Measurements from ENCODE around the gene PROM2. TPM values are rescaled to one million over a fixed set of nuclear protein-coding genes. Genes with fewer than 3 reads are reported as not detected.

The PROM2 gene
- total and polyA plus RNA-seq, 11 donors, result 0.35 to 1.9 (median 1.1) TPM

- intact Hi-C loops (cut with DNase I), result loop anchor here in 7 of 10 donors (1.0 to 10.0 kb wide), 4 partner anchors 80 to 85 kb away; no protein-coding TSS in a partner anchor
- H3K4me3 ChIP-seq, result no peak overlapping the region
- peaks cover 0 to 92% (median 7%) of the 10 kb centered on the region in 12 donors for H3K9me3 ChIP-seq
- no peak overlapping the region for H3K27ac ChIP-seq
- TF ChIP-seq, protein P1, sequence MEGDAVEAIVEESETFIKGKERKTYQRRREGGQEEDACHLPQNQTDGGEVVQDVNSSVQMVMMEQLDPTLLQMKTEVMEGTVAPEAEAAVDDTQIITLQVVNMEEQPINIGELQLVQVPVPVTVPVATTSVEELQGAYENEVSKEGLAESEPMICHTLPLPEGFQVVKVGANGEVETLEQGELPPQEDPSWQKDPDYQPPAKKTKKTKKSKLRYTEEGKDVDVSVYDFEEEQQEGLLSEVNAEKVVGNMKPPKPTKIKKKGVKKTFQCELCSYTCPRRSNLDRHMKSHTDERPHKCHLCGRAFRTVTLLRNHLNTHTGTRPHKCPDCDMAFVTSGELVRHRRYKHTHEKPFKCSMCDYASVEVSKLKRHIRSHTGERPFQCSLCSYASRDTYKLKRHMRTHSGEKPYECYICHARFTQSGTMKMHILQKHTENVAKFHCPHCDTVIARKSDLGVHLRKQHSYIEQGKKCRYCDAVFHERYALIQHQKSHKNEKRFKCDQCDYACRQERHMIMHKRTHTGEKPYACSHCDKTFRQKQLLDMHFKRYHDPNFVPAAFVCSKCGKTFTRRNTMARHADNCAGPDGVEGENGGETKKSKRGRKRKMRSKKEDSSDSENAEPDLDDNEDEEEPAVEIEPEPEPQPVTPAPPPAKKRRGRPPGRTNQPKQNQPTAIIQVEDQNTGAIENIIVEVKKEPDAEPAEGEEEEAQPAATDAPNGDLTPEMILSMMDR (IDR thresholded peaks at IDR 0.05), result no peak
- no peak for TF ChIP-seq POLR2A (IDR thresholded peaks at IDR 0.05)
- ATAC-seq (peak in 1 of 4 donors; percentile 15), DNase-seq (no peak)
- H3K27me3 ChIP-seq, result no peaks in the 10 kb centered on the region
- 85 to 100% (median 91%) methylated on average over 1 of the region's 1 CpG for WGBS, 4 donors
- H3K36me3 ChIP-seq, result no peaks in the 10 kb centered on the region
- H3K4me1 ChIP-seq, result no peaks in the 10 kb centered on the region
These were observed 42.0 kb upstream of the PROM2 start for GRCh38 chr2:95232232-95232631.

DNA sequence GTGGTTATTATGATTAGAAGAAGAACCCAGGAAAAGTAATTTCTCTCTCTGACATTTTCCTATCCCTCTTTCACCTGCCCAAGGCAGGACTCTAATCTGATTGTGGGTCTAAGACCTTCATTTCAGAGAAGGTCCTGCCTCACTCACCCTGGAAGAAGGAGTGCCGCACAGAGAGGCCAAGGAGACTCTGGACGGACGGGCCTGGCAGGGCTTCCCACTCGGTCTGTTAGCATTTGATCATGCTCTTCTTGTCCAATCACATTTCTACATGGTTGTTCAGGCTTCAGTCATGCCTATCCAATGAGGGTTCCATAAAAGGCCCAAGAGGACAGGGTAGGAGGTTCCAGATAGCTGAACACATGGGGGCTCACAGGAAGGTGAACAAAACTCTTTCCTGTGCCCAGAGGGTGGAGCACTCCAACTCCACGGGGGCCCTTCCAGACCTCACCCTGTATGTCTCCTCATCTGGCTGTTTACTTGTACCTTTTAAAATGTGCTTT is 39.9 kb upstream of the PROM2 start:
- H3K4me1 ChIP-seq, result peaks cover 0 to 9% (median 0%) of the 10 kb centered on the region in 12 donors
- 89 to 94% (median 92%) methylated on average over 5 of the region's 5 CpGs for WGBS, 4 donors
- H3K9me3 ChIP-seq, result peaks cover 0 to 92% (median 7%) of the 10 kb centered on the region in 12 donors
- intact Hi-C loops (cut with DNase I), result loop anchor here in 6 of 10 donors (5.0 to 10.0 kb wide), 3 partner anchors 78 to 83 kb away; no protein-coding TSS in a partner anchor
- no peak for ATAC-seq
- no peaks in the 10 kb centered on the region for H3K36me3 ChIP-seq
- no peak overlapping the region for H3K27ac ChIP-seq
- DNase-seq, result no peak
- TF ChIP-seq, protein P1 (IDR thresholded peaks at IDR 0.05), result no peak
- TF ChIP-seq POLR2A (IDR thresholded peaks at IDR 0.05), result no peak
- no peaks in the 10 kb centered on the region for H3K27me3 ChIP-seq
- H3K4me3 ChIP-seq, result no peak overlapping the region

DNA sequence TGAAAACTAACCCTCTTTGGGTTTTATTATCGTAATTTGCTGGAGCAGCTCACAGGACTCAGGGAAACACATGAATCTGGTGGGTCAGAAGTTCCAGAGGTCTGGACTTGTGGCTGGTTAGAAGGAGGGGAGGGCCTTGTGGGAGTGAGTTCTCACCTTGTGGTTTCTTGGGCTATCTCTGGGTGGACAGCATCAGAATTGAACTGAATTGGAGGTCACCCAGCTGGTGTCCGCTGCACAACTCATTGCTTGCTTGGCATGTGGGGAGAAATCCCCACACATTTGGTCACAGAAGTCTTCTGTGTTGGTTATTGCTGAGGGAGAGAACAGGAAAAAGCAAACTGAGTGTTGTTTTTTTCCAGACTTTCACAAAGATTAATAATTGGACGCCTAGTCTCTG is 39.4 kb upstream of the PROM2 start:
- H3K4me3 ChIP-seq, result no peak overlapping the region
- H3K27me3 ChIP-seq, result no peaks in the 10 kb centered on the region
- 91 to 98% (median 94%) methylated on average over 3 of the region's 3 CpGs for WGBS, 4 donors
- peaks cover 0 to 9% (median 0%) of the 10 kb centered on the region in 12 donors for H3K4me1 ChIP-seq
- no peak for ATAC-seq
- peaks cover 0 to 94% (median 8%) of the 10 kb centered on the region in 12 donors for H3K9me3 ChIP-seq
- no peak for DNase-seq
- intact Hi-C loops (cut with DNase I), result loop anchor here in 6 of 10 donors (5.0 to 10.0 kb wide), 3 partner anchors 77 to 82 kb away; no protein-coding TSS in a partner anchor
- TF ChIP-seq, protein P1 (IDR thresholded peaks at IDR 0.05), result no peak
- TF ChIP-seq POLR2A (IDR thresholded peaks at IDR 0.05), result no peak
- no peaks in the 10 kb centered on the region for H3K36me3 ChIP-seq
- H3K27ac ChIP-seq, result no peak overlapping the region

DNA sequence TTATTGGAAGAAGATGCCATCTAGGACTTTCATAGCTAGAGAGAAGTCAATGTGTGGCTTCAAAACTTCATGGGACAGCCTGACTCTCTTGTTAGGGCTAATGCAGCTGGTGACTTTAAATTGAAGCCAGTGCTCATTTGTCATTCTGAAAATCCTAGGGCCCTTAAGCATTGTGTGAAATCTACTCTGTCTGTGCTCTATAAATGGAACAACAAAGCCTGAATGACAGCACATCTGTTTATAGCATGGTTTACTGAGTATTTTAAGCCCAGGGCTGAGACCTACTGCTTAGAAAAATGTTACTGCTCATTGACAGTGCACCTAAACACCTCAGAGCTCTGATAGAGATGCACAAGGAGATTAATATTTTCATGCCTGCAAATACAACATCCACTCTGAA is 36.1 kb upstream of the PROM2 start:
- Histone ChIP-seq H3K36me3 (no peaks in the 10 kb centered on the region), H3K4me1 (peaks cover 0 to 9% (median 0%) of the 10 kb centered on the region in 12 donors), H3K27ac (peak overlapping the region in 1 of 12 donors; percentile 28), H3K4me3 (no peak overlapping the region), H3K9me3 (peaks cover 0 to 94% (median 17%) of the 10 kb centered on the region in 12 donors), H3K27me3 (no peaks in the 10 kb centered on the region)
- intact Hi-C loops (cut with DNase I), result loop anchor here in 3 of 10 donors (10.0 kb wide), 1 partner anchor 77 kb away; no protein-coding TSS in a partner anchor
- DNase-seq (no peak), ATAC-seq (peak in 3 of 4 donors; percentile 10 to 47 (median 36))
- TF ChIP-seq POLR2A (IDR thresholded peaks at IDR 0.05), result no peak
- TF ChIP-seq, protein P1 (IDR thresholded peaks at IDR 0.05), result no peak
